Stimulated activated CD4-positive, alpha-beta T cell treated with anti-CD3 and anti-CD28 coated beads, Interleukin-1b, Interleukin-23, amount 100 ng/mL, for 1 hour (primary cell): ENCODE results near the gene PHTF1.
A peak's percentile ranks its signal among the peaks of the same experiment; 100 is the strongest.

ENCODE experiments used
- DNase-seq, 2 donors: peaks; one replicate each; pipeline ENCODE4 v3.0.0-alpha.2; 2020; ENCODE audit warnings: low read depth in 2 of 2

PHTF1 gene

GRCh38 chr1:113759333-113760101 is at the start of gene PHTF1:
PHTF1 (minus strand) TSS chr1:113759486; CDS start chr1:113758703, 783 bp downstream.
- DNase-seq, result peak; percentile 6 to 16

- DNase-seq, result no peak
Measured at GRCh38 chr1:113808450-113809195, 49.3 kb upstream of the PHTF1 start.

GRCh38 chr1:113805639-113806038 is 46.4 kb upstream of the PHTF1 start:
- DNase-seq, result no peak

GRCh38 chr1:113805256-113805531 is 45.9 kb upstream of the PHTF1 start:
- no peak for DNase-seq

GRCh38 chr1:113804421-113805255 is 45.4 kb upstream of the PHTF1 start:
- DNase-seq, result no peak

- DNase-seq, result no peak
Measured at GRCh38 chr1:113802367-113803007, 43.2 kb upstream of the PHTF1 start.

GRCh38 chr1:113800487-113800886 is 41.2 kb upstream of the PHTF1 start:
- no peak for DNase-seq

- no peak for DNase-seq
Measured at GRCh38 chr1:113797472-113797871, 38.2 kb upstream of the PHTF1 start.

- DNase-seq, result no peak
Measured at GRCh38 chr1:113793878-113794834, 34.9 kb upstream of the PHTF1 start.

- no peak for DNase-seq
Measured at GRCh38 chr1:113792986-113793385, 33.7 kb upstream of the PHTF1 start.

- no peak for DNase-seq
Measured at GRCh38 chr1:113792471-113792870, 33.2 kb upstream of the PHTF1 start.

GRCh38 chr1:113788802-113789201 is 29.5 kb upstream of the PHTF1 start:
- DNase-seq, result no peak

GRCh38 chr1:113787663-113788062 is 28.4 kb upstream of the PHTF1 start:
- no peak for DNase-seq

GRCh38 chr1:113786069-113786468 is 26.8 kb upstream of the PHTF1 start:
- no peak for DNase-seq

GRCh38 chr1:113784104-113784779 is 25.0 kb upstream of the PHTF1 start:
- no peak for DNase-seq

- no peak for DNase-seq
Measured at GRCh38 chr1:113783254-113784103, 24.2 kb upstream of the PHTF1 start.

GRCh38 chr1:113782406-113782805 is 23.1 kb upstream of the PHTF1 start:
- DNase-seq, result no peak

GRCh38 chr1:113780374-113781146 is 21.3 kb upstream of the PHTF1 start:
- DNase-seq, result no peak

GRCh38 chr1:113779542-113779941 is 20.3 kb upstream of the PHTF1 start:
- no peak for DNase-seq
